Inferior parietal cortex (tissue), 1 donor: ENCODE results near the gene ITGB1BP2.
"Not testable (repeated sequence)": the region's sequence is repeated elsewhere in the genome, so short reads cannot be mapped to it uniquely, and the experiment has no call there.

Experiments used
- DNase-seq: peaks from one replicate; pipeline ENCODE4 v3.0.0-alpha.2; 2016; ENCODE audit errors: extremely low spot score

The ITGB1BP2 gene

GRCh38 chrX:71302461-71303213 is 1.1 kb downstream of the ITGB1BP2 start:
- DNase-seq: no peak

GRCh38 chrX:71304561-71304960 is 3.0 kb downstream of the ITGB1BP2 start:
- DNase-seq: no peak

GRCh38 chrX:71315917-71316316 is 14.4 kb downstream of the ITGB1BP2 start:
- DNase-seq: no peak

- not testable (repeated sequence) for DNase-seq
Observed at GRCh38 chrX:71316959-71317358, 15.4 kb downstream of the ITGB1BP2 start.

- DNase-seq: no peak
Observed at GRCh38 chrX:71320126-71320525, 18.6 kb downstream of the ITGB1BP2 start.

GRCh38 chrX:71321731-71322130 is 20.2 kb downstream of the ITGB1BP2 start:
- no peak for DNase-seq

- not testable (repeated sequence) for DNase-seq
Observed at GRCh38 chrX:71324452-71324851, 22.9 kb downstream of the ITGB1BP2 start.

GRCh38 chrX:71326394-71326793 is 24.8 kb downstream of the ITGB1BP2 start:
- no peak for DNase-seq

GRCh38 chrX:71349151-71349665 is 47.7 kb downstream of the ITGB1BP2 start:
- DNase-seq: not testable (repeated sequence)

- DNase-seq: not testable (repeated sequence)
Observed at GRCh38 chrX:71349867-71350266, 48.3 kb downstream of the ITGB1BP2 start.

- not testable (repeated sequence) for DNase-seq
Observed at GRCh38 chrX:71352439-71352838, 50.9 kb downstream of the ITGB1BP2 start.
